ENCODE results near the gene KAT5.
A peak's percentile ranks its signal among the peaks of the same experiment; 100 is the strongest.
"Not testable (repeated sequence)": the region's sequence is repeated elsewhere in the genome, so short reads cannot be mapped to it uniquely, and the experiment has no call there.

KAT5 gene

DNA sequence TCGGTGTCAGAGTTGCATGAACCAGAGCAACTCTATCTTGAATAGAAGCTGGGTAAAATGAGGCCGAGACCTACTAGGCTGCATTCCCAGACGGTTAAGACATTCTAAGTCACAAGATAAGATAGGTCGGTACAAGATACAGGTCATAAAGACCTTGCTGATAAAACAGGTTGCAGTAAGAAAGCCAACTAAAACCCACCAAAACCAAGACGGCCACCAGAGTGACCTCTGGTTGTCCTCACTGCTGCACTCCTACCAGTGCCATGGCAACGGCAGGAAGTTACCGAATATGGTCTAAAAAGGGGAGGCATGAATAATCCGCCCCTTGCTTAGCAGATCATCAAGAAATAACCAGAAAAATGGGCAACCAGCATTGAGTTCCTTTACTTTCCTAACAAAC is 2.4 kb upstream of the KAT5 start:
- no peak for DNase-seq (ENCODE audit: low read depth)

DNA sequence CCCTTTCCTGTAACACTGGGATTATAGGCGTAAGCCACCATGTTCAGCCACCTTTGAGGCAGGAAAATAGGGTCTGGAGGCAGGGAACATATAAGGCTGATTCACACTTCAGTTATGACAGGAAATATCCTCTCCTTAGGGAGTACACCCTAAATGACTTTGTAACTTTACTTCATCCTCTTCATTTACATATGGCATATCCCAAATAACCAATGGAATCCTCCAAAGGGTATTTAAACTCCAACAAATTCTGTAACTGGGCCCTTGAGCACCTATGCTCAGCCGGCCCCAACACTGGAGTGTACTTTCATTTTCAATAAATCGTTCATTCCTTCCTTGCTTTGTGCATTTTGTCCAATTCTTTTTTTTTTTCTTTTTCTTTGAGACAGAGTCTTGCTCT is 1.6 kb upstream of the KAT5 start:
- no peak for DNase-seq (ENCODE audit: low read depth)

DNA sequence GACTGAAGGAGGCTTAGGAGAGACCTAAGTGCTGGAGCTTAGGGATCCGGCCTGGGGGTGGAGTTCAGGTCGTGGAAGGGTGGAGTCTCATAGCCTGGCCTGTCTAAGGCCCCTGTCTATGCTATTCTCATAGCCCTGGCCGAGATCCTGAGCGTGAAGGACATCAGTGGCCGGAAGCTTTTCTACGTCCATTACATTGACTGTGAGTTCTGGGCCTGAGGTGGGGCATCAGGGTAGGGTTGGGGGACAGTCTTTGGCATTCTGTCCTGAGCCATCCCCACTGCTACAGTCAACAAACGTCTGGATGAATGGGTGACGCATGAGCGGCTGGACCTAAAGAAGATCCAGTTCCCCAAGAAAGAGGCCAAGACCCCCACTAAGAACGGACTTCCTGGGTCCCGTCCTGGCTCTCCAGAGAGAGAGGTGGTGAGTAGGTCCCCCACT is 603 bp downstream of the KAT5 start:
- DNase-seq (ENCODE audit: low read depth) = no peak

DNA sequence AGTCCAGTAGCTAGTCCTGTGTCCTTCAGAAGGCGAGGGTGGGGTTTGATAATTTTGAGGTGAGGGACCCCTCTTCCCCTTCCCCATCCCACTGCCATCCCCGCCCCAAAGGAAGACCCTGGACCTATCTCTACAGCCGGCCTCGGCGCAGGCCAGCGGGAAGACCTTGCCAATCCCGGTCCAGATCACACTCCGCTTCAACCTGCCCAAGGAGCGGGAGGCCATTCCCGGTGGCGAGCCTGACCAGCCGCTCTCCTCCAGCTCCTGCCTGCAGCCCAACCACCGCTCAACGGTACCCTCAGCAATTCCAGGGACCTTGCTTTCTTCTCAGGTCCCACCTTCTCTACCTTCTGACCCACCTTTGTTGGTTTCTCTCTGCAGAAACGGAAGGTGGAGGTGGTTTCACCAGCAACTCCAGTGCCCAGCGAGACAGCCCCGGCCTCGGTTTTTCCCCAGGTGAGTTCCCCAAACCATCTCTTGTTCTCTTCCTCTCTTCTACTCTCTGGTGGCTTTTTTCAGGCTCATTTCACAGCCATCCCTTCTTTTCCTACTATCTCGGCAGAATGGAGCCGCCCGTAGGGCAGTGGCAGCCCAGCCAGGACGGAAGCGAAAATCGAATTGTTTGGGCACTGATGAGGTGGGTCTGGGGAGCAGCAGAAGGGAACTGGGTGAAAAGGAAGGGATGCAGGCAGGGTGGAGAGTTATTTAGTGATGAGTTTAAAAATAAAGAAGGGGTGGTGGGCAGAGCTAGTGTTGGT is 1.3 kb downstream of the KAT5 start:
- DNase-seq (ENCODE audit: low read depth) = no peak

DNA sequence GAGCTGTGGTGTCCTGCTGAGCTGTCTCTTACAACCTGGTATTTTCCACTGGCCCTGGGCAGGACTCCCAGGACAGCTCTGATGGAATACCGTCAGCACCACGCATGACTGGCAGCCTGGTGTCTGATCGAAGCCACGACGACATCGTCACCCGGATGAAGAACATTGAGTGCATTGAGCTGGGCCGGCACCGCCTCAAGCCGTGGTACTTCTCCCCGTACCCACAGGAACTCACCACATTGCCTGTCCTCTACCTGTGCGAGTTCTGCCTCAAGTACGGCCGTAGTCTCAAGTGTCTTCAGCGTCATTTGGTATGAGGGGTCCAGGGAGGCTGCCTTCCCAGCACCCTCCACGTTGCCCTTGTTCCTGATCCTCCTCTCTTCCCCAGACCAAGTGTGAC is 2.4 kb downstream of the KAT5 start:
- no peak for DNase-seq (ENCODE audit: low read depth)

DNA sequence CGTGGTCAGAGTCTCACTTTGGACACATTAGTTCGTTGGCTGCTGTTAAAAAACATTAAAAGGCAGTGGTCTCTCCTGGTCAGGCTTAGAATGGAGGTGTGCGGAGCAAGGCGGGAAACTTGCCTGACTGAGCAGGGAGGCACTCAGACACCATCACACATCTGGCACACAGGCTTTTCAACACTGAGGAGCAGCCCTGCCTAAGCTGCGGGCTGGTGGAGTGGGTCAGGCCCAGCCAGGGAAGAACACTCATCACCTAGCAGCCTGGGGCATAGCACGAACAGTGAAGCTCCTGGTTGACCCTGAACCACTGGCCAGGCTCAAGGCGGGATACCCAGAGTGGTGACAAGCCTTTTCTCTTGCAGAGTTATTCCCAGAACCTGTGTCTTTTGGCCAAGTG is 4.2 kb downstream of the KAT5 start:
- DNase-seq (ENCODE audit: low read depth) = no peak

DNA sequence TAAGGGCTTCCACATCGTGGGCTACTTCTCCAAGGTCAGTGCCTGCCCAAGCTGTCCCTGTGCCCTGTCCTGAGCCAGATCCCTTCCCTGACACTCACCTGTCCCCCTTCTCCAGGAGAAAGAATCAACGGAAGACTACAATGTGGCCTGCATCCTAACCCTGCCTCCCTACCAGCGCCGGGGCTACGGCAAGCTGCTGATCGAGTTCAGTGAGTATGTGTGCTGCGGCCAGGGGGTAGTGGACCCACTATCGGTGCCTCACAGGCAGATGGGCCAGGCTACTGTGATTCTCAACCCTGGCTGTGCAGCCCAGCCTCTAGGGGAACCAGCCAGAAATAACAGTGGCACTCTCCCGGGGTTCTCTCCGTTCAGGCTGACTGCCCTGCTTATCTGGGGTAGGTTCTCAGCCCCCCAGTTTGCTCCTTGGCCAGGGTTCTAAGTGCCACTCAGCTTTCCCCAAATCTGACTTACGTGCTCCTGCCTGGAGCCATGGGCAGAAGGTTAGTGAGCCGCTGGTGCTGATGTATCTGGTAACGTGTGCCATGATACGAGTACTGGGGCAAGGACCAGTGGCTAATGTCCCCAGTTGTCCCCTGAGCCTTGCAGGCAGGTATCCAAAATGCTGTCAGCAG is 4.8 kb downstream of the KAT5 start:
- DNase-seq (ENCODE audit: low read depth) = no peak

DNA sequence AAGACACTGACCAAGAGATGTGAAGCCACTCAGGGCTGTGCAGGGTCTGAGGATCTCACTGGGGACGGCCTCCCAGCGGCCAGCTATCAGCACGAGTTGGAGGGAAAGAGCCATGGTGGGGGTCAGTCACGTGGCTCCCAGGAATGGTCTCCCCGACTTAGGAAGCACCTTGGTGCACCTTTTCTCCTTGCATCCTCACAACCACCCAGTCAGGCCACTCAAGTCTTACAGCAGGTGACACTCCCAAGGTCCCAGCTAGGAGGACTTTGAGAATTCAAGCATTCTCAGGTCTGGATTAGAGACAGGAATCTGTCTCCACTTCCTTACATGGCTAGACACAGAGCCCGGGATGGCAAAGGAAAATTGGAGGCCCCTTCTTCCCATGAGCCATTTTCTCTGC is 5.9 kb downstream of the KAT5 start:
- no peak for DNase-seq (ENCODE audit: low read depth)

DNA sequence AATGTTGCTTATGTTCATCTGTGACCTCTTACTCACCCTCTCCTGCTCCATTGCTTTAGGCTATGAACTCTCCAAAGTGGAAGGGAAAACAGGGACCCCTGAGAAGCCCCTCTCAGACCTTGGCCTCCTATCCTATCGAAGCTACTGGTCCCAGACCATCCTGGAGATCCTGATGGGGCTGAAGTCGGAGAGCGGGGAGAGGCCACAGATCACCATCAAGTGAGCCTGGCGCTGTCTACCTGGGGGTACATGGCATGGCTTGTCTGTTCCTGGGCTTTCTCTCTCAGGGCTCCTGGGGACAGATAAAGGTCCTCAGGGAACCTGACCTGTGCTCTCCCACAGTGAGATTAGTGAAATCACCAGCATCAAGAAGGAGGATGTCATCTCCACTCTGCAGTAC is 6.5 kb downstream of the KAT5 start:
- DNase-seq (ENCODE audit: low read depth) = no peak

DNA sequence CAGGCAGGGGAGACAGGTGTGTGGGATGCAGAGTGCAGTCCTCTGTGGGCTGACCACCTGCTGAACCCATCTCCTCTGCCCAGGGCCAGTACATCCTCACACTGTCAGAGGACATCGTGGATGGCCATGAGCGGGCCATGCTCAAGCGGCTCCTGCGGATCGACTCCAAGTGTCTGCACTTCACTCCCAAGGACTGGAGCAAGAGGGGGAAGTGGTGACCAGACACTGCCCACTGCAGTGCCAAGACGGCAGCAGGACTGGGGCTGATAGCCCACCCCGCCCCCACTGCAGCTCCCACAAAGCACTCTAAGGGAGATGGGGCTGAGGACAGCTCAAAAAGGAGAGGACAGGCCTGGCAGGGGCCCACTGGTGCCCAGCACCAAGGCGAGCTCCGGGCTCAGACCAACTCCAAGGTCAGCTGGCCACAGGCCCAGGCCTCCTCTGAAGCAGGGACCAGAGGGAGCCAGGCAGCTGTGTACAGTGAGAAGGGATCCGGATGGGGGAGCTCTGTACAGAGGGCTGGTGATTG is 7.0 kb downstream of the KAT5 start:
- DNase-seq (ENCODE audit: low read depth) = peak; percentile 32

DNA sequence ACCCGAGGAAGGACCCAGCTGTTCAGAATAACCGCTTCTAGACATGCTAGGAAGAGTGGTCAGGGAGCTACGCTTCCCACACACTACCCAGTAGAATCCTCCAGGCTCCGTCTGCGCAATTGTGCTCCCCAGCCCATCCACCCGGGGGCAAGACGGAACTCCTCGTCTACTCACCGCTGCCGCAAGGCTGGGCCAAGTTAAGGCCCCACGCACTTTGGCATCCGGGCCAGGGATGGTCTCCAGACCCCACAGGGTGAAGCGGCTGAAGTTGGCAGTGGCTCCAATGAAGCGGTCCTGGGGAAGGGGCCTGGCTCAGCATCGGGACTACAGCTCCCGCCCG is 7.8 kb downstream of the KAT5 start:
- peak; percentile 62 for DNase-seq (ENCODE audit: low read depth)

DNA sequence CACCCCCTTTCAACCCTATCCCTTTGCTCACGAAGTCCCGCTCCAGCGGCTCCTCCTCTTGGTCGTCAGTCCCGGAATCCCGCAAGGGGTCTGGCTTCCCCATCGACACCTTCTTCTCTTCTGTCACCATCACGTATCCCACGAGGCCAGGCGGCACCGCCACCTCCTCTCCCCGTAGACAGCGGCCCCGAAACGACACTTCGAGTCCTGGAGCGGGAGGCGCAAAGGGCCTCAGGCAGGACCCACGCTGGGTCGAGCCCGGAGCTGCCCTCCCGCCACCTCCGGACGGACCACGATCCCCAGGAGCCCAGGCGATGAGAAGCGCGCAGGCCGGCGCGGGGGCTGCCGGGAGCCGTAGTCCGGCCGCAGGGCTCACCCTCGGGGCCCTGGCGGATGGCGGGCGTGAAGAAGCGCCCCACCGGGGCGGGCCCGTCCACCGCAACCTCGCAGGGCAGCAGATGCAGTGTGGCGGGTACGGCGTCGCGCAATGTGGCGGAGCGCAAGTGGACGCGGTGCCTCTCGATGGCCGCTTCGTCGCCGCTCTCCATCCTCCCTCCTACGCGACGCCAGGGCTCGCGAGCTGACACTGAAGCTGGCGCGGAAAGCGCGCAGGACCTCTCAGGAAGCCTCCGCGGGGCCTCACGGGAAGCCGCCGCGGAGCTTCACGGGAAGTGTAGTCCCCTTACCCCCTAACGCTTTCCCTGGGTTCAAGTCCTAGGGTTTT is 8.3 kb downstream of the KAT5 start, which contains the start of gene RNASEH2C:
TSS of gene RNASEH2C (minus strand) at position 588 of the 724 bp plus-strand sequence. CDS start at position 548, 40 bp downstream.
- DNase-seq (ENCODE audit: low read depth) = peak; percentile 90

DNA sequence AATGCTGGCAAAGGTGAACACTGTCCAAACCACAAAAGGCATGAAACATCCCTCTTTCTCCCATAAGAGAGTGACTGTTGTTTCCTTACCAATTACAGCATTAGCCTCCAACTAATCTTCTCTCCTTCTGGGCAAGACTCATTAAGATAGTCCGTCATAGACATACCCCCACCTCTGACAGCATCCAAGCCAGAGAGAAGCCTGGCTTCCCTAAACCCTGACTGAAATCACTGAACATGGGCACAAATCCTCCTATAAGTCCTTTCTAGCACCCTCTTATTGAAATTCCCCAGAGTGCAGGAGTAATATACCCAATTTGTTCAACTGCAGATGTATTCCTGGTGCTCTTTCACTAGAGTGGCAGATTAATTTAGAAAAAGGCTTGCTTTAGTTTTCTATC is 10.2 kb downstream of the KAT5 start:
- no peak for DNase-seq (ENCODE audit: low read depth)

DNA sequence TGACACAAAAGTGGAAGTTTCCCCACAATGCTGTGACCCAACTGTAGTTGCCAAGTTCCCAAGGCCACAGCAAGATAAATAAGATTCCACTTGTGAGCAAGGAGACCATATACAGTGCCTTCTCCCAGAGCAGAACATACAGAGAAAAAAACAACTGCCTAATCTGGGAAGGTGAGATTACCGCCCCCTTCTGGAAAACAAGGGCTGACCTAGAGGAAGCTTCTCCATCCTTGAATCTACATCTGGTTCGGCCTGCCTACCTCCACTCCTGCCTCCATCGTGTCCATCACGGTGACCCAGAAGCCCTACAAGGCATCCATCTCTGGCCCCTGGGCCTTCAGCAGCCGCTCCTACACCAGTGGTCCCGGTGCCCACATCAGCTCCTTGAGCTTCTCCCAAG is 14.6 kb downstream of the KAT5 start:
- DNase-seq (ENCODE audit: low read depth) = no peak

DNA sequence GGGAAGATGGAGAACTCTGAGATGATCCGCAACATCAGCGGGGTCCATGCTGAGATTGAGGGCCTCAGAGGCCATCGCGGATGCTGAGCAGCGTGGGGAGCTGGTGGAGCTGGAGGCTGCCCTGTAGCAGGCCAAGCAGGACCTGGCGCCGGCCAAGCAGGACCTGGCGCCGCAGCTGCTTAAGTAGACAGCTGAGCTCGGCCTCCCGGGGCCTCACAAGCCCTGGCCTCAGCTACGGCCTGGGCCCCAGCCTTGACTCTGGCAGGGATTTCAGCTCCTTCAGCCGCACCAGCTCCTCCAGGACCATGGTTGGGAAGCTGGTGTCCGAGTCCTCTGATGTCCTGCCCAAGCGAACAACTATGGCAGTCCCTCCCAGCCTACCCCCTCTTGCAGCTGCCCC is 15.8 kb downstream of the KAT5 start:
- DNase-seq (ENCODE audit: low read depth) = no peak

DNA sequence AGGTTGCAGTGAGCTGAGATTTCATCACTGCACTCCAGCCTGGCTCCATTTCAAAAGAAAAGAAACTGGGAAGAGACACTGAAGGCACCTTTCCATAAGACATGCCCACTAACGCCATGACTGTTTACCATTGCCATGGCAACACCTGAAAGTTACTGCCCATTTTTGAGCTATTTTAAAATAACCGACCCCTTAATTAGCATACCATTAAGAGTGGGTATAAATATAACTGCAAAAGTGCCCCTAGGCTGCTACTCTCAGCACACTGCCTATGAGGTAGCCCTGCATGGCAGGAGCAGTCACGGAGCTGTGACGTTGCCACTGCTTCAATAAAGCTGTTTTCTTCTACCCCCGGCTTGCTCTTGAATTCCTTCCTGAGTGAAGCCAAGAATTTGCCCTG is 18.4 kb downstream of the KAT5 start:
- no peak for DNase-seq (ENCODE audit: low read depth)

DNA sequence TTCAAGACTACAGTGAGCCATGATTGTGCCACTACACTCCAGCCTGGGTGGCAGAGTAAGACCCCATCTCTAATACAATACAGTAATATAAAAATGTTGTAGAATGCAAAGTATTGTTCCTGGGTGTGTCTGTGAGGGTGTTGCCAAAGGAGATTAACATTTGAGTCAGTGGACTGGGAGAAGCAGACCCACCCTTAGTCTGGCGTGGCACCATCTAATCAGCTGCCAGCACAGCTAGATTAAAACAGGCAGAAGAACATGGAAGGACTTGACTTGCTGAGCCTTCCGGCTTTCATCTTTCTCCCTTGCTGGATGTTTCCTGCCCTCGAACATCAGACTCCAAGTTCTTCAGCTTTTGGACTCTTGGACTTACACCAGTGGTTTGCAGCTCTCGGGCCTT is 23.1 kb downstream of the KAT5 start:
- not testable (repeated sequence) for DNase-seq (ENCODE audit: low read depth)

DNA sequence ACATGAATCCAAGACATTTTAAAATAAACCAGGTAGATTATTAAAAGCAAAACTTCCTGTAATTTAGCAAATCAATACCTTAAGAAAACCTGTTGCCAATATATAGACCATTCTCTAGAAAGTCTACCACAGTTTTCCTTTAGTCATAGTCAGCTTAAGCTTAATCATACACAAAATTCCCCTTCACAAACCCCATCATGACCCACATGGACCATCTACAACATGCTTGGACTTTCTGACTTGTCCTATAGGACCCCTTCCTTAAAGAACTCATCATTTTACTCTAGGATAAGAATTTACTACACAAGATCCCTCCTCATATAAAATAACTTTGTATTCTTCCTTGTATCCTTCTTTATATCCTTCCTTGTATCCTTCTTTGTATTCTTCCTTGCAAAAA is 24.8 kb downstream of the KAT5 start:
- no peak for DNase-seq (ENCODE audit: low read depth)

DNA sequence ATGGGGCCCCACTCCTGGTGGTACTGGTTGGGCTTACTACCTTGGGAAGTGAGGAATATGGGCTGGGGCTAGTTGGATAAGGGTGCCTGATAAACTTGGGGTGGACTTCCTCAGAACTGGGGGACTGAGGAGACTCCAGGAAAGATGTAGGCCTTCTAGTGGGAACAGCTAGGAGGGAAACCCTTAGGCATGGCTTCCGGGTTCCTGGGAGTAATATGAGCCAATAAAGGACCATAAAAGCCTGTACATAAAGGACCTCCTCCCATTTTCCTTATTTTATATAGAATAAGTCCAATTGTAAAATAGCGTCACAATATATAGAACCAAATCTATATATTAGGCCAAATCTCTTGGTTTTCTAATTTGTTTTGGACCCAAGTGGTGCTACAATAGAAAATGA is 27.0 kb downstream of the KAT5 start:
- DNase-seq (ENCODE audit: low read depth) = no peak

DNA sequence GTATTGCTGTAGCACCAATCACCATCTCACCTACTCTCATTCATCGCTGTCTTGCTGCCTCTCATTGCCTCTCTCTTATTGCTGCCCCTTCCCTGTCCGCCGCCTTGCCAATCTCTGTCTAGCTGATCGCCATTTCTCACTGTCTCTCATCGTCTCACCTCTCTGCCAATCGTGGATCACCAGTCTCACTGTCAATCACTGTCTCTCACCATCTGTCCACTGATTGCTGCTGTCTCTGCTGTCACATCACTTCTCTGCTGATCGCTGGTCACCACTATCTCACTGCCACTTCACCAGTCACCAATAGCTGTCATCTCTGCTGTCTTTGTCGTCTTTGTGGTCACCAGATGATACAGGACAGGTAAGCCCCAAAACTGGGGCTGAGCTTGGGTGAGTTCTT is 29.1 kb downstream of the KAT5 start:
- DNase-seq (ENCODE audit: low read depth) = no peak

DNA sequence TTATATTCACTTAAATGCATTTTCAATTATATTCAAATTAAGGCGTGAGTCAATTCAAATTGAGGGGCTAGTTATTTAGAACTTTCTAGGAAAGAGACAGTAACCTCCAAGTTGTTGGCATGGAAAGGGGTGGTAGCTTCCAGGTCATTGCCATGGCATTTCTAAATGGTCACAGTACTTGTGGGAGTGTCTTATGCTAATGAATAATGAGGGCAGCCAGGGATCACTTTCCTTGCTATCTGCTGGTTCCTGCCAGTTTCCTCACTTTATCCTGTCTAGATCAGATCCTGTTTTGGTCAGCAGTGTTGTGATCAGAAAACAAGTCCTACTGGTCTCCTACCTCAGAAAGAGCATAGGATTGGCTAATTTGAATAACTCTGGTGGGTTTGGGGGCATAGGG is 30.3 kb downstream of the KAT5 start:
- DNase-seq (ENCODE audit: low read depth) = no peak

DNA sequence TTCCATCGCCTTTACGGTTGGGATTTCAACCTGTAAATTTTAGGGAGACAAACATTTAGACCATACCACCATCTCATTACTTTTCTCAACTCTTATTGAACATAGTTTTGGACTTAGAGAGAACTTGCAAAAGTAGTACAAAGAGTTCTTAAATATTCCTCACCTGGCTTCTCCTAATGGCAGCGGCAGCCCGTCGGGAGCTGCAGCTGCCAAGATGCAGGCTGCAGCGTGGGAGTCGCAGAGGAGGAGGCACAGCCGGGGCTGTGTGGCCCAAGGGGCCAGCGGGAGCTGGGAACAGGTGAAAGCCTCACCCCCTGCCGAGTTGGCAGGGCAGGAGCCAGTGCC is 31.6 kb downstream of the KAT5 start:
- DNase-seq (ENCODE audit: low read depth) = no peak

DNA sequence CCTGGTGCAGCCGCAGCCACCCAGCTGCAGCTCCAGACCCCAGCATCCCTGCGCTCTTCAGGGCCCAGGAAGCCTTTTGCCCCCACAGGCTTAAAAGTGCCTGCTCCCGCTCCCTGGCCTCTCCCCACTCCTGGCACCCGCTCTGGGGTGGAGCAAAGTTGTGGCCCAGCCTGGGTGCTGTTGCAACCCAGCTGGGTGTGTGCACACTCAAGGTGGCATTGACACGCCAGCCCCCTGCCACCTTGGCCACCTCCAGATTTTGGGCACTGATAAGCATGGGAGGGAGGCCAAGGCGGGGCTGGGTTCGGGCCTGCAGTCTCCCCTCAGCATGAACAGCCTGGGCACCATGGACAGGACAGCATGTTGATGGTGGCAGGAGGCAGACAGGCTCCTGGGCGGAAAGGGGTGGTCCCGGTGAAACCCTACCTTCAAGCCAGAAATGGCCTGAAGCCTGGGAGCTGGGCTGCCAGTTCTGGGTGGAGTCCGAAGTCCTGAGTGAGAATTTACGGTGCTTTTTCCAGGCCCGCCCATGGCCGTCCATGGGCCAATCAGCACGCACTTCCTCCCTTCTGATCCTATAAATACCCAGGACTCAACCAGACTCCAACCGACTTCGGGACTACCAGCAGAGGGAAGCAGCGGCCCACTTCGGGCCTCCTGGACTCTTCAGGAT is 32.1 kb downstream of the KAT5 start:
- DNase-seq (ENCODE audit: low read depth) = peak; percentile 22

Measured in iris pigment epithelial cell (primary cell).